ENCODE data around the gene RET. TPM values are rescaled to one million over a fixed set of nuclear protein-coding genes. Genes with fewer than 3 reads are reported as not detected.

The RET gene
- total RNA-seq, 6 donors from 2014 or later = 0.11 to 0.98 (median 0.30) TPM; not detected in 1

GRCh38 chr10:43037942-43038782, 38.7 kb upstream of the RET start:
- DNase-seq (peak in 1 of 2 donors; percentile 15), ATAC-seq (ENCODE audit: low FRiP score in 2 of 2) (no peak)
- H3K4me1 ChIP-seq = no peaks in the 10 kb centered on the region
- H3K27me3 ChIP-seq = no peaks in the 10 kb centered on the region
- peaks cover 0 to under 1% (median under 1%) of the 10 kb centered on the region in 4 donors for H3K9me3 ChIP-seq
- no peak overlapping the region for H3K27ac ChIP-seq
- no peak for TF ChIP-seq POLR2AphosphoS5 (IDR thresholded peaks at IDR 0.05)
- no peak for TF ChIP-seq EP300 (IDR thresholded peaks at IDR 0.05)
- no peak for TF ChIP-seq POLR2A (IDR thresholded peaks at IDR 0.05)
- no peak for TF ChIP-seq CTCF (IDR thresholded peaks at IDR 0.05)
- 89 to 95% methylated on average over 8 to 14 of the region's 14 CpGs for WGBS, 2 donors
- H3K4me3 ChIP-seq = no peak overlapping the region
- no peaks in the 10 kb centered on the region for H3K36me3 ChIP-seq

DNA sequence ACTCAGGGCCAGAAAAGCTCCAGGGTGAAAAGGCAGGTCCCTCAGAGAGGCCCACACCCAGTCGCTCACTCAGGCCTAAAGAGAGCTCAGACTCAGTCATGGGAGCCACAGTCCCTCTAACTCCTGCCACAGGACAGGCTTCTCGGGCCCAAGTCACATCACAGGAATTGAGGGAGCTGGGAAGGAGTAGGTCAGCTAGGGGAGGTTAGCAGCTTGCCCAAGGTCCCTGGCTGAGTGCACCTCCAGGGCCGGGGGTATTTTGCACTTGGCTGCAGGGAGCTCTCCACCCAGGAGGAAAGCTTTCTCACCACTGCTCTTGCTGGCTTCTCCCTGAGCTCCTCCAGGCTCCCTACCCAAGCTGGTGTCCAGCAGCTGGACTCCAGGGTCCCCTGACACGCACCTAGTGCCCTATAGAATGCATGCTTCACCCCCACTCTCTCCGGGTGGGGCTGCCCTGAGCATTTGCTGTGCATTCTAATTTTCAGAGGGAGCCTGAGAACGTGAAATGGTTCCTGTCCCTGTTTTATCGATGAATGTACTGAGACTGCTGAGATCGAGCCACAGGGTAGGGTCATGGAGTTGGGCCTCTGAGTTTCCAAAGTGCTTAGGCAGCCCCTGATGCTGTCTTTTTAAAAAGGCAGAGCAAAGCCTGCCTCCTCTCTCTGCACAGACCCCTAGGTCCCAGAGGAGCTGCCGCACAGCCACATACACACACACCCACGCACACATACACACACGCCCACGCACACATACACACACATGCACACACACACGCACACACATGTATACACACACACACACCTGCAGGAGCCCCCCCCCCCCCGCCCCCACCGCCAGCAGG, 37.9 kb upstream of the RET start:
- Histone ChIP-seq H3K4me1 (no peaks in the 10 kb centered on the region), H3K4me3 (no peak overlapping the region), H3K27me3 (no peaks in the 10 kb centered on the region), H3K27ac (no peak overlapping the region), H3K36me3 (no peaks in the 10 kb centered on the region), H3K9me3 (no peaks in the 10 kb centered on the region)
- peak in 1 of 2 donors; percentile 8 for DNase-seq
- ATAC-seq (ENCODE audit: low FRiP score in 2 of 2) = no peak
- WGBS, 2 donors = 79 to 80% methylated on average over 11 to 12 of the region's 15 CpGs
- TF ChIP-seq POLR2A (IDR thresholded peaks at IDR 0.05) (no peak), POLR2AphosphoS5 (IDR thresholded peaks at IDR 0.05) (no peak), EP300 (IDR thresholded peaks at IDR 0.05) (no peak), CTCF (IDR thresholded peaks at IDR 0.05) (no peak)

DNA sequence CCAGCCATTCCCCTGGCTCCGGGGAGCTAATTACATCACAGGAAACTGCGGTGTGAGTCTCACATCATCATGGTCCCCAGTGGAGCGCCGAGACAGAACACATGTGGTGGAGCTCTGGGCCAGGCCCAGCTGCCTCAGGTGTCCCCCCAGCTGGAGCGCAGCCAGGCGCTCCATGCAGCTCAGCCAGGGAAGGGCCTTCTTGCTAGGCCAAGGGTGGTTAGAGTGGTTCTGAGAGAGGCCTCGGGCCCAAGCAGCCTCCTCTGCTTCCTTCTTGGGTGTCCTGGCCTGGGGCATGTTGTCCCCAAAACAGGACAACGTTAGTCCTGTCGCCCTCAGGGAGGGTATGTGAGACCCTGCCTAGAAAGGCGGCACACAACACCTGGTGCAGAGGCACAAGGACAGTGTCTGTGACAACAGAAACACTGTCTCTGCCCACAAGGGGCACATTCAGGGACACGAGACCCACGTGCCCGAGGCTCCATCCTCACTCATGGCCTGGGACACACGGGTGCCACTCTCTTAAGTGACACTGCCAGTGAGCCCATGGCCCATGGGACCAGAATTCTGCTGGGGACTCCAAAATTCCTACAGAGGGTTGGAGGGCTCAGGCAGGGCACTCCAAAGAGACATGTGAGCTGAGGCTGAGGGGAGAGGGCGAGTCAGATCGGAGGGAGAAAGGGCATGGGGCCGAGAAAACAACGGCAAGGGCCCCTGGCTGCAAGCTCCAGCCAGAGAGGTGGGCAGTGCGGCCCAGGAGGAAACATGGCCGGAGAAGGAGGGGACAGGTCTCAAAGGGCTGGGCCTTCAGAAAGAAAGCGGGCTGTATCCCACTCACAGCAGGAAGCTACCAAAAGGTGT, 37.0 kb upstream of the RET start:
- 86 to 88% methylated on average over 11 to 21 of the region's 21 CpGs for WGBS, 2 donors
- Histone ChIP-seq H3K27me3 (no peaks in the 10 kb centered on the region), H3K4me3 (no peak overlapping the region), H3K27ac (no peak overlapping the region), H3K4me1 (no peaks in the 10 kb centered on the region), H3K9me3 (no peaks in the 10 kb centered on the region), H3K36me3 (no peaks in the 10 kb centered on the region)
- DNase-seq = peak; percentile 15 to 59
- no peak for ATAC-seq (ENCODE audit: low FRiP score in 2 of 2)
- TF ChIP-seq POLR2AphosphoS5 (IDR thresholded peaks at IDR 0.05) (no peak), EP300 (IDR thresholded peaks at IDR 0.05) (no peak), CTCF (IDR thresholded peaks at IDR 0.05) (no peak), POLR2A (IDR thresholded peaks at IDR 0.05) (no peak)

GRCh38 chr10:43040482-43041256, 36.2 kb upstream of the RET start:
- H3K4me3 ChIP-seq = no peak overlapping the region
- WGBS, 2 donors = 89 to 92% methylated on average over 3 to 5 of the region's 6 CpGs
- H3K27ac ChIP-seq = no peak overlapping the region
- no peaks in the 10 kb centered on the region for H3K36me3 ChIP-seq
- H3K4me1 ChIP-seq = no peaks in the 10 kb centered on the region
- ATAC-seq (ENCODE audit: low FRiP score in 2 of 2) = no peak
- TF ChIP-seq EP300 (IDR thresholded peaks at IDR 0.05) (no peak), POLR2AphosphoS5 (IDR thresholded peaks at IDR 0.05) (no peak), CTCF (IDR thresholded peaks at IDR 0.05) (no peak), POLR2A (IDR thresholded peaks at IDR 0.05) (no peak)
- no peaks in the 10 kb centered on the region for H3K9me3 ChIP-seq
- DNase-seq = peak in 1 of 2 donors; percentile 14
- H3K27me3 ChIP-seq = no peaks in the 10 kb centered on the region
